Fibroblast of pulmonary artery (primary cell): ENCODE results near the gene RTL5.
A peak's percentile ranks its signal among the peaks of the same experiment; 100 is the strongest.

Experiments used
- DNase-seq: peaks from one replicate; pipeline ENCODE4 v3.0.0-alpha.2; 2010; ENCODE audit warnings: low read depth
- H3K4me3 ChIP-seq: replicated peaks from 2 replicates; pipeline ENCODE4 v1.5.1; 2011; ENCODE audit warnings: low read depth, mild to moderate bottlenecking, control low read depth, low read length, moderate library complexity
- CTCF ChIP-seq: IDR thresholded peaks from 2 replicates; pipeline ENCODE4 v1.5.1; 2011; ENCODE audit warnings: mild to moderate bottlenecking, control low read depth, low read length, inconsistent platforms; ENCODE audit errors: missing control alignments

RTL5 gene

DNA sequence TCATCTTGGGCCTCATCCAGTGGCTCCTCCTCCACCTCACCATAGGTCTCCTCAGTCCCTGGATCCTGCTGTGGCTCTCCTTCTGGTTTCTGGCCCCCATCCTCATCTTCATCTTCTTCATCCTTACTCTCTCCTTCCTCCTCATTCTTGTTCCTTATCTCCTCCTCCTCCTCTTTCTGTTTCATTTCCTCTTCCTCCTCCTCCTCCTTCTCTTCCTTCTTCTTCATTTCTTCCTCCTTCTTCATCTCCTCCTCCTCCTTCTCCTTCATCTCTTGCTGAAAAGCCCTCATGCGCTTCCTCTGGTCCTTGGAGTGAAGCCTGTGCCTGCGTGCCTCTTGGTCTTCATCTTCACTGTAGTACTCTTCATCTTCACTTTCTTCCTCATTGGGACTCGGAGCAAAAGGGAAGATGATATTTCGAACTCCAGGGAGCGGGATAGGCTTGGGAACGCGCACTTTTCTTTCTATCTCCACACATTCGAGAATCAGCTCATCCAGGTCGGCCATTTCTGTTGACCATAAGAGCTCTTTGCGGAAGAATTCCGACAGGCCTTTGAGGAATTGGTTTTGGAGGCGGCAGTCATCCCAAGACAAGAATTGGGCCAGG is 1.5 kb downstream of the RTL5 start:
- no peak for TF ChIP-seq CTCF
- H3K4me3 ChIP-seq, result no peak overlapping the region
- DNase-seq, result no peak

DNA sequence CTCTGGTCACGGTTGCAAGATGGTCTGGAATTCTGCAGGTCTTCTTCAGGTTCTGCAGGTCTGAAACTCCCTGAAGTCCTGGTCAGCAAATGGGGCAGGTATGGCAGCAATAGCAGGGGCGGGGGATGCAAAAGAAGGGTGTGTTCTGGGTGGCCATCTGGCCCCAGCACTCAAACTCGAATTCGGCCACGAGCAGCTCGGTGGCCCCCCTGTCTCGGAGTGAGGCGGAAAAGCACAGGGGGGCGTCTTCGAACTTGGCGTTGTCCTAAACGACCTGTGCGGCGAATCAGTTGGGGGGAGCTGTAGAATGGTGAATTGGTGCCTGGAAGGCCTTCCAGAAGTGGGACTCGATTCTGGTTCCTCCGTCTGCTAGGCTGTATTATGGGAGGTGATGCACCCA is 2.1 kb downstream of the RTL5 start:
- no peak for DNase-seq

GRCh38 chrX:72128881-72129280 is 2.8 kb downstream of the RTL5 start:
- H3K4me3 ChIP-seq, result no peak overlapping the region
- DNase-seq, result peak; percentile 16
- TF ChIP-seq CTCF, result peak; percentile 43

More for the DNA sequence above, 2.1 kb downstream of the RTL5 start:
- no peak overlapping the region for H3K4me3 ChIP-seq
- no peak for TF ChIP-seq CTCF

DNA sequence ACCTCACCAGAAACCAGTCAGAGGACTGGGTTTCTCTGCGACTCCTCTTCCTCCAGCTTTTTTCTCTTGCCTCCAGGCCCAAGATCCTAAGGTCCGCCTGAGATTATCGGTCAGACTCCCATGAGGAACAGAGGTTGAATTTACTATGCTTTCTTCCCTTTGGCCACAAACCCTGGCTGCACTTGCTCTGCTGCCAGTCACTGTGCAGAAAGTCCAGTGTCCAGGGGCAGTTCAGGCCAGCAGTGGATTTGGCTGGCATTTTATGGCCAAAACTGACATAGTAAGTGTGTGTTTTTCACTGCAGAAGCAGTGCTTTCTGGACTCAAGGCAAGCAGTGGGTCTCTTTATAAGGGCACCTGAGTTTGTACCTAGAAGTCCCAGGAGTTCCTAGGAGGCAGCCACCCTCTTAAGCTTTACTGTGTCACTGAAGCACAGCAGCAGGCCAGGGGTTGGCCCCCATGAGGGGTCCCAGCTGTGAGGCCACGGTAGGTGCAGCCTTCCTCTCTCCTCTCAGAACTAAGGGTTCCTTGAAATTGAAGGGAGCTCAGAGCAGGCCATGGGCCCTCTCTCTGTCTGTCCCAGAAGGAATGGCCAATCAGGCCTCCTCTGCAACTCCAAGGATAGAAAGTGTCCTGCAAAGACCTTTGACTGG is 3.4 kb downstream of the RTL5 start:
- no peak overlapping the region for H3K4me3 ChIP-seq
- no peak for TF ChIP-seq CTCF
- no peak for DNase-seq

DNA sequence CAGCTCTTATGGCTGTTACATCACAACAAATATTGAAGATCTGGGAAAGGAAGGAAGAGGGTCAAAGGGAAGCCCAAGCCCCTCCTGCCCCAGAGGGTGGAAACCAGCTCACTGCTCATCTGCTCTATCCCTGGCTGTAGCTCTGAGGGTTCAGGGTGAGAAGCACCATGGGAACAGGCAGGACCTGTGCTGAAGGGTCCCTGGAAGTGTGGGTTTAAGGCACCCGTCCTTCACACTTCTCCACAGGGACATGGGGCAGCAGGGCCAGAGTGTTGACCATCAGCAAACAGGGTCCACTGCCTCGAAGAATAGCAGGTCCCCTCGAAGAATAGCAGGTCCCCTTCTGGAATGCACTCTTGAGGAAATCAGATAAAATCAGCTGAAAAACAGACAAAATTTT is 4.4 kb downstream of the RTL5 start:
- no peak overlapping the region for H3K4me3 ChIP-seq
- TF ChIP-seq CTCF, result no peak
- no peak for DNase-seq

DNA sequence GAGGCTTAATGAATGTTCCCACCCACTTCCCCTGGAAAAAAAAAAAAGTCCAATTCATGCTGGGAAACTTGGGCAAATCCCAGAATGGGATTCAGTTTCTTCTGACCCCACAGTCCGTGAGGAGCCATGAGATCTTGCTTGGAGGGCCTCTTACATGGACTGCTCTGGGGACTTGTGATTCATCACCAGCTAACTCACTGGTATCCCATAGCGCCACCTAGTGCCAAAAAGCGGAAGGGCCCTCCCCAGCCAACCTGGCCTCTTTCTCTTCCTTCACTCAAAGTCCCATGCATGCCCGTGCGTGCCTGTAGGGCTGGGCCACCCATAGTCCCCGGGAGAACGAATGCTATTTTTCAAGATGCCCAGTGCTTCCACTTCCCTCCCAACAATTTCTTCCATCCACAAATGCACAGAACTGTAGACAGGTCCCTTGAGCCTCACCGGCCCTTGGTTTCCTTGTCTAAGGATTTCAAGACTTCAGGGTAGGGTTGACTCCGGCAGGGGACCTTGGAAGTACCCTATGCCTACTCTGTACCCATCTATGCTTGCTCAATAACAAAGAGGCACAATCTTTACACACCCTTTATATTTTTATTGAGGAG is 5.1 kb downstream of the RTL5 start:
- peak; percentile 88 for DNase-seq
- TF ChIP-seq CTCF, result peak; percentile 75
- no peak overlapping the region for H3K4me3 ChIP-seq
